ENCODE measurements around the gene ATP2C2. TPM values are rescaled to one million over a fixed set of nuclear protein-coding genes. Genes with fewer than 3 reads are reported as not detected.
A peak's percentile ranks its signal among the peaks of the same experiment; 100 is the strongest.

The ATP2C2 gene
- total and polyA plus RNA-seq, 9 of the 15 experiments (the other 6 are each of a cell fraction or from before 2014, with no cell fraction given): 0.75 TPM; not detected in 8

DNA sequence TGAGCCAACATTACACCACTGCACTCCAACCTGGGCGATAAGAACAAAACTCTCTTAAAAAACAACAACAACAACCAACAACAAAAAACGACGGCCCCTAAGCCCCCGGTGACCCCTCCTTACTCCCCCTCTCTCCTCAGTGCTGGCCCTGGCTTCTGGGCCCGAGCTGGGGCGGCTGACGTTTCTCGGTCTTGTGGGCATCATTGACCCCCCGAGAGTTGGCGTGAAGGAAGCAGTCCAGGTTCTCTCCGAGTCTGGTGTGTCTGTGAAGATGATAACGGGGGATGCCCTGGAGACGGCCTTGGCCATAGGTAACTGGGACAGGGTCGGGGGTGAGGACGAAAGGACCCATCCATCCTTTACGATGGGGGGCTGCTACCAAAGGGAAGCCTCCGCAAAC lies 83.4 kb downstream of the ATP2C2 start (continued):
- TF ChIP-seq, protein P1, sequence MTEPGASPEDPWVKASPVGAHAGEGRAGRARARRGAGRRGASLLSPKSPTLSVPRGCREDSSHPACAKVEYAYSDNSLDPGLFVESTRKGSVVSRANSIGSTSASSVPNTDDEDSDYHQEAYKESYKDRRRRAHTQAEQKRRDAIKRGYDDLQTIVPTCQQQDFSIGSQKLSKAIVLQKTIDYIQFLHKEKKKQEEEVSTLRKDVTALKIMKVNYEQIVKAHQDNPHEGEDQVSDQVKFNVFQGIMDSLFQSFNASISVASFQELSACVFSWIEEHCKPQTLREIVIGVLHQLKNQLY (CRISPR knock-in tag; conservative IDR thresholded peaks at IDR 0.05): no peak
- TF ChIP-seq SMC3 (conservative IDR thresholded peaks at IDR 0.05; ENCODE audit: insufficient read depth, low read depth, low read length): no peak
- TF ChIP-seq CCNT2 (IDR thresholded peaks at IDR 0.05; ENCODE audit: borderline replicate concordance, extremely low read depth, insufficient read length, low read depth, low read length): no peak
- no peak for TF ChIP-seq BMI1 (IDR thresholded peaks at IDR 0.05; ENCODE audit: low read length)
- TF ChIP-seq FOXM1 (IDR thresholded peaks at IDR 0.05; ENCODE audit: low read depth): no peak
- TF ChIP-seq FOXM1 (CRISPR knock-in tag; IDR thresholded peaks at IDR 0.05; ENCODE audit: low read depth): no peak
- no peak for TF ChIP-seq KLF10 (CRISPR knock-in tag; IDR thresholded peaks at IDR 0.05)
- no peak for TF ChIP-seq U2AF2 (optimal IDR thresholded peaks at IDR 0.05; ENCODE audit: low read depth, low read length)

DNA sequence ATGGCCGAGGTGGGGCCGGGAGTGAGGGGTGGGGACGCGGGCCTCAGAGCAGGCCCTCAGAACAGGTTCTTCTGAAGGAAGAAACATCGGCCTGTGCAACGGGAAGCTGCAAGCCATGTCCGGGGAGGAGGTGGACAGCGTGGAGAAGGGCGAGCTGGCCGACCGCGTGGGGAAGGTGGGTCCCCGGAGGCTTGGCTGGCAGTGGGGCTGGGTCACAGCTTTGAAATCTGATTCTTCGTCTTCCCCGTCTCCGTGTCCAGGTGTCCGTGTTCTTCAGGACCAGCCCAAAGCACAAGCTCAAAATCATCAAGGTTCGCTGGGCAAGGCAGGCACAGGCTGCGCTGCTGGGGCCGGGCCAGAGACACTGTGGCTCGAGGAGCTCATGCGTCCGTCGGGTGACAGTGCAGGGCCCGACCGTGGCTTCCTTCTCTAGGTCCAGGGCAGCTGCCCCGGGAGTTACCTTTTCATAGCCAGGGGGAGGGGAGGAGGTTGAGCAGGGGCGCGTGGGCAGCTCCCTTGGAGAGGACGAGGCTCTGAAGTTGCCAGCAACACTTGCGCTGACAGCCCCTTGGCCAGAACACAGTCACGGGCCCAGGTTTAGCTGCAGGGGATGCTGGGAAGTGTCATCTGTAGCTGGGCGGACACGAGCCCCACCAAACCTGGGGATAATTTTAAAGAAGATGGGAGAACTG lies 84.9 kb downstream of the ATP2C2 start:
- ChIA-PET POLR2A (interaction anchor here (0.6 to 1.6 kb wide), 7 partner anchors 9 to 453 kb away, joined by 3 to 9 read pairs (median 4); no protein-coding TSS in a partner anchor), CTCF (ENCODE audit: low intra/inter-chr PET ratio) (no interaction called here)
- WGBS (ENCODE audit: insufficient coverage, low coverage, missing lambda C conversion rate): under 1% methylated on average over 34 of the region's 34 CpGs
- FAIRE-seq: no peak
- BruUV-seq (replicated peaks): no TSS peak
- no peak for DNase-seq (ENCODE audit: extremely low read depth in 1 of 4, low spot score in 3 of 4)
- H3K9ac ChIP-seq (ENCODE audit: insufficient read depth in 1 of 2, low read depth in 2 of 2, low read length in 2 of 2): peak overlapping the region in 1 of 2 experiments; percentile 58; a peak in 2 of 4 replicates
- 0 out of 2 replicates have a peak overlapping the region, but pooled peaks have one; percentile 25 for H2AFZ ChIP-seq (ENCODE audit: low read depth, low read length)
- no peaks in the 10 kb centered on the region for H3K9me3 ChIP-seq (replicated peaks; ENCODE audit: control insufficient read depth, insufficient read depth, low read depth, low read length)
- H3K27ac ChIP-seq (ENCODE audit: extremely low read depth, low read depth, low read length): no peak overlapping the region
- ATAC-seq: peak; percentile 67
- H3K4me2 ChIP-seq (ENCODE audit: insufficient read depth, low read length): no peak overlapping the region; the same call in 1 of the 2 replicates
- peaks cover 0 to 7% of the 10 kb centered on the region in 2 experiments; a peak in 2 of 5 replicates for H3K4me1 ChIP-seq (replicated peaks in 1 of 2; ENCODE audit: control insufficient read depth in 2 of 2, insufficient read depth in 2 of 2, low read length in 2 of 2)
- in situ Hi-C loops (cut with MboI): no loop called here
- H3K36me3 ChIP-seq (ENCODE audit: control insufficient read depth, insufficient read depth, low read length): no peaks in the 10 kb centered on the region
- TF ChIP-seq ZNF274 (IDR thresholded peaks at IDR 0.05; ENCODE audit: borderline replicate concordance, low read depth, low read length) (no peak), HMGN3 (IDR thresholded peaks at IDR 0.05; ENCODE audit: borderline replicate concordance, extremely low read depth, insufficient read length, low read depth, low read length) (no peak), RFX5 (IDR thresholded peaks at IDR 0.05; ENCODE audit: low read depth, low read length) (peak; percentile 59; the same call in 1 of the 2 replicates), TBL1XR1 (IDR thresholded peaks at IDR 0.05; ENCODE audit: low read length in 2 of 2) (no peak), E2F3 (CRISPR knock-in tag; IDR thresholded peaks at IDR 0.05) (no peak), TEAD1 (CRISPR knock-in tag; IDR thresholded peaks at IDR 0.05) (no peak), RHOXF2B (CRISPR knock-in tag; conservative IDR thresholded peaks at IDR 0.05) (no peak), PHTF2 (CRISPR knock-in tag; IDR thresholded peaks at IDR 0.05) (no peak)
- H3K79me2 ChIP-seq (ENCODE audit: control insufficient read depth, insufficient read depth, low read length): no peaks in the 10 kb centered on the region
- intact Hi-C loops (cut with micrococcal nuclease): no loop called here
- H3K4me3 ChIP-seq: no peak overlapping the region
- H4K20me1 ChIP-seq (replicated peaks; ENCODE audit: control insufficient read depth, insufficient read depth, low read length): no peaks in the 10 kb centered on the region; the same call in 1 of the 2 replicates
- peaks cover 47 to 71% of the 10 kb centered on the region in 2 experiments for H3K27me3 ChIP-seq (ENCODE audit: control insufficient read depth in 2 of 2, insufficient read depth in 2 of 2, low read length in 2 of 2)
- H3K9me1 ChIP-seq (ENCODE audit: control insufficient read depth, insufficient read depth, low read length): no peaks in the 10 kb centered on the region

Measured in K562 (cell line).